Fibroblast of the aortic adventitia (primary cell): Measurements from ENCODE around the gene LINGO4. TPM values are rescaled to one million over a fixed set of nuclear protein-coding genes. Genes with fewer than 3 reads are reported as not detected.
A peak's percentile ranks its signal among the peaks of the same experiment; 100 is the strongest.

ENCODE experiments used
- DNase-seq: peaks from one replicate; pipeline ENCODE4 v3.0.0-alpha.2; 2010; ENCODE audit warnings: low read depth
- H3K4me3 ChIP-seq: 2 replicates; pipeline ENCODE4 v1.5.1; 2011; ENCODE audit warnings: low read depth, mild to moderate bottlenecking, control low read depth, low read length, moderate library complexity
- total RNA-seq: library from RNA; depleted of rRNA; stranded (reverse); fragments of >200 nt; gene quantifications from 2 replicates; pipeline ENCODE4 v1.2.3, GENCODE V29; 2012; ENCODE audit warnings: low replicate concordance
- TF ChIP-seq, protein P1 (sequence below): IDR thresholded peaks from 2 replicates; pipeline ENCODE4 v1.5.1; 2011; ENCODE audit warnings: mild to moderate bottlenecking, low read length, control low read depth, inconsistent platforms; ENCODE audit not compliant: insufficient read depth

The LINGO4 gene
- total RNA-seq, 1 donor = not detected

DNA sequence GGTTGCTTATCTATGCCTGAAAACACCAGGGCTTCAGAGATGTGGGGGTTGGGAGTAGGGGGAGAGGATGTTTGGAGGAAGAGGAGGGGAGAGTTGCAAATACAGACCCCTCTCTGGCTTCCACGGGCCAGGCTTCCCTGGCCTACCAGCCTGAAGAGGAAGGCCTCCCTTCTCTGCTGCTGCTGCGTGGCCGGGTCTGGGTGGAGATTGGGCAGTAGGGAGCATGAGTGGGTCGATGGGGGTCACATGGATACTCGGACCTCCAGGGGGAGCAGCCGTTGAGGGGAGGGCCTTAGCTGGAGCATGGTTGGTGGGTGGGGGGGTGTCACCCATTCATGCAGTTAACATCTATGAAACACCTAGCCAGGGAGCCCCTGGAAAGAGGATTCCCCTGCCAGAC is 24.8 kb upstream of the LINGO4 start:
- no peak overlapping the region for H3K4me3 ChIP-seq
- no peak for DNase-seq
- TF ChIP-seq, protein P1, sequence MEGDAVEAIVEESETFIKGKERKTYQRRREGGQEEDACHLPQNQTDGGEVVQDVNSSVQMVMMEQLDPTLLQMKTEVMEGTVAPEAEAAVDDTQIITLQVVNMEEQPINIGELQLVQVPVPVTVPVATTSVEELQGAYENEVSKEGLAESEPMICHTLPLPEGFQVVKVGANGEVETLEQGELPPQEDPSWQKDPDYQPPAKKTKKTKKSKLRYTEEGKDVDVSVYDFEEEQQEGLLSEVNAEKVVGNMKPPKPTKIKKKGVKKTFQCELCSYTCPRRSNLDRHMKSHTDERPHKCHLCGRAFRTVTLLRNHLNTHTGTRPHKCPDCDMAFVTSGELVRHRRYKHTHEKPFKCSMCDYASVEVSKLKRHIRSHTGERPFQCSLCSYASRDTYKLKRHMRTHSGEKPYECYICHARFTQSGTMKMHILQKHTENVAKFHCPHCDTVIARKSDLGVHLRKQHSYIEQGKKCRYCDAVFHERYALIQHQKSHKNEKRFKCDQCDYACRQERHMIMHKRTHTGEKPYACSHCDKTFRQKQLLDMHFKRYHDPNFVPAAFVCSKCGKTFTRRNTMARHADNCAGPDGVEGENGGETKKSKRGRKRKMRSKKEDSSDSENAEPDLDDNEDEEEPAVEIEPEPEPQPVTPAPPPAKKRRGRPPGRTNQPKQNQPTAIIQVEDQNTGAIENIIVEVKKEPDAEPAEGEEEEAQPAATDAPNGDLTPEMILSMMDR = no peak

- DNase-seq = no peak
- TF ChIP-seq, protein P1 = no peak
- H3K4me3 ChIP-seq = no peak overlapping the region
Measured at GRCh38 chr1:151829352-151830046, 24.3 kb upstream of the LINGO4 start.

DNA sequence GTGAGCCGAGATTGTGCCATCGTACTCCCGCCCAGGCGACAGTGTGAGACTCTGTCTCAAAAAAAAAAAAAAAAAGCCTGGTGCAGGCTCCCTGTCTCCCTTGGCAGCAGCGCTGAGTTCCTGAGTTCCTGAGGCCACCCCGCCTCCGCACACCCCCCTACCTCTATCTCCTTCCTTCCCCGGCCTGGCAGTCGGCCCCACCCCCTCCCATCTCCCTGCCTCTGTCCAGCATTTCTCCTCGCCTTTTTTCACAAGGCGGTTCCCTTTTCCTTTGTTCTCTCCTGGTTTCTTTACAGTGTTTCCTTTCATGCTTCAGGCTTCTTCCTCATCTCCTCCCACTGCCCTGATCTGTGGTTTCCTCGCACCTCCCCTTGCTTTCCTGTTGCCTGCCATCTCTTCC is 23.7 kb upstream of the LINGO4 start:
- TF ChIP-seq, protein P1 = no peak
- H3K4me3 ChIP-seq = no peak overlapping the region
- DNase-seq = peak; percentile 42

GRCh38 chr1:151827853-151828252 is 22.6 kb upstream of the LINGO4 start:
- no peak for DNase-seq
- no peak overlapping the region for H3K4me3 ChIP-seq
- TF ChIP-seq, protein P1 = no peak

GRCh38 chr1:151825751-151826660 is 20.8 kb upstream of the LINGO4 start:
- DNase-seq = no peak
- TF ChIP-seq, protein P1 = no peak

DNA sequence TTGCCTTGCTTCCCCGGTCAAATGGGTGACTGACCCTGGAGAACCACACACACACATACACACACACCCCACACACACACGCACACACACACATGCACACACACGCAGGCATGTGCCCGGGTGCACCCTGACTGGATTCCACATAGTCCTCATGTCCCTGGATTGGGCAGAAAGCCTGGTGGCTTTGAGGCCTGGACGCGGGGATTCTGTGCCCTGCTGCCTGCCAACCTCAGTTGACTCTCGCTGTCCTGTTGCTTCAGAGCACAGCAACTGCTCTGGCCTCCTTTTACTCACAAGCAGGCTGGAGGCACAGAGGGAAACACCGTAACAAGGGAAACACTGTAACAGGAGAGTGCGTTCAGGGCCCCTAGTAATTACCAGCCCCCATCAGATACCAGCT is 20.0 kb upstream of the LINGO4 start:
- H3K4me3 ChIP-seq = no peak overlapping the region
- no peak for DNase-seq
- TF ChIP-seq, protein P1 = no peak

More at GRCh38 chr1:151825751-151826660, 20.8 kb upstream of the LINGO4 start:
- no peak overlapping the region for H3K4me3 ChIP-seq
